ENCODE measurements around the gene TMEM234. TPM values are rescaled to one million over a fixed set of nuclear protein-coding genes. Genes with fewer than 3 reads are reported as not detected.

The TMEM234 gene
- total and polyA plus RNA-seq, 2 of the 8 experiments (the other 6 are each of a cell fraction or from before 2014, with no cell fraction given), result 8.7 to 8.9 TPM

DNA sequence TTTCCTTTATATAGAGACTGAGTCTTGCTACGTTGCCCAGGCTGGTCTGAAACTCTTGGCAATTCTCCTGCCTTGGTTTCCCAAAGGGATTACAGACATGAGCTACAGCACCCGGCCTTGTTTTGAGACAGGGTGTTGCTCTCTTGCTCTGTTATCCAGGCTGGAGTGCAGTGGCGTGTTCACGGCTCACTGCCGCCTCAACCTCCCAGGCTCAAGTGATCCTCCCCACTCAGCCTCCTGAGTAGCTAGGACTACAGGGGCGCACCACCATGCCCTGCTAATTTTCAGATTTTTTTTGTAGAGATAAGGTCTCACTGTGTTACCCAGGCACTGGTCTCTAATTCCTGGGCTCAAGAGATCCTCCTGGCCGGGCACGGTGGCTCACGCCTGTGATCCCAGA lies 43.7 kb upstream of the TMEM234 start:
- Histone ChIP-seq H3K79me2 (ENCODE audit: control insufficient read depth in 1 of 2, insufficient read depth in 2 of 2, low read length in 2 of 2) (no peaks in the 10 kb centered on the region), H2BK12ac (ENCODE audit: low read depth, low read length) (no peak overlapping the region), H3K23ac (ENCODE audit: insufficient read length) (no peak overlapping the region), H4K20me1 (replicated peaks in 1 of 2; ENCODE audit: control insufficient read depth in 1 of 2, insufficient read depth in 2 of 2, low read length in 2 of 2) (no peaks in the 10 kb centered on the region), H2AK5ac (ENCODE audit: low read depth, low read length) (peak overlapping the region; percentile 4; the same call in 1 of the 2 replicates), H2AFZ (ENCODE audit: low read length) (no peak overlapping the region), H2BK120ac (replicated peaks; ENCODE audit: low read depth, low read length) (no peak overlapping the region), H4K5ac (ENCODE audit: insufficient read length, low read depth, low read length) (no peak overlapping the region), H3K14ac (ENCODE audit: insufficient read length) (no peak overlapping the region), H2BK15ac (ENCODE audit: low read length) (no peak overlapping the region), H4K91ac (replicated peaks; ENCODE audit: insufficient read length, low read length) (no peak overlapping the region), H3K4me3 (ENCODE audit: extremely low read depth in 1 of 4, insufficient read depth in 2 of 4, low read depth in 3 of 4, low read length in 4 of 4) (no peak overlapping the region), H3K18ac (ENCODE audit: extremely low read depth, low read length) (no peak overlapping the region), H3K27ac (ENCODE audit: low read depth, low read length) (no peak overlapping the region), H3K4ac (replicated peaks; ENCODE audit: insufficient read length, low read depth, low read length) (no peak overlapping the region), H3K9ac (replicated peaks in 1 of 4; ENCODE audit: extremely low read depth in 1 of 4, low read depth in 3 of 4, low read length in 3 of 4) (no peak overlapping the region), H2BK5ac (ENCODE audit: low read depth, low read length) (no peak overlapping the region), H3K27me3 (replicated peaks in 1 of 4; ENCODE audit: control insufficient read depth in 3 of 4, extremely low read depth in 1 of 4, insufficient read depth in 3 of 4, low read length in 3 of 4) (no peaks in the 10 kb centered on the region), H3K56ac (replicated peaks; ENCODE audit: insufficient read length, low read depth, low read length) (no peak overlapping the region), H3K79me1 (ENCODE audit: low read depth, low read length) (no peaks in the 10 kb centered on the region), H3K4me1 (replicated peaks in 1 of 4; ENCODE audit: control insufficient read depth in 3 of 4, insufficient read depth in 4 of 4, low read length in 3 of 4) (peaks cover 0 to 3% (median 2%) of the 10 kb centered on the region in 4 experiments; a peak in 3 of 7 replicates), H3K36me3 (ENCODE audit: control insufficient read depth in 2 of 4, insufficient read depth in 4 of 4, low read length in 3 of 4) (no peaks in the 10 kb centered on the region), H3K9me3 (ENCODE audit: insufficient read depth in 2 of 2, low read depth in 1 of 2, low read length in 1 of 2) (no peaks in the 10 kb centered on the region), H2BK20ac (ENCODE audit: low read length) (no peak overlapping the region), H3K4me2 (ENCODE audit: insufficient read depth in 1 of 2, low read depth in 2 of 2, low read length in 2 of 2) (no peak overlapping the region), H4K8ac (ENCODE audit: extremely low read depth, insufficient read depth, low read length) (no peak overlapping the region), H3K23me2 (ENCODE audit: low read depth, low read length) (no peaks in the 10 kb centered on the region)
- FAIRE-seq, result no peak
- DNase-seq (ENCODE audit: low read depth in 1 of 2, low spot score in 2 of 2), result no peak
- WGBS, 2 experiments (ENCODE audit: extremely low coverage in 1 of 2, insufficient coverage in 1 of 2, insufficient read length in 1 of 2, insufficient replicate concordance in 2 of 2, low coverage in 1 of 2, low lambda C conversion rate in 2 of 2, missing lambda C conversion rate in 1 of 2), result 82% methylated on average over 9 of the region's 9 CpGs; no CpG with 5 or more reads in 1 of the 2 experiments
- ChIA-PET CTCF (ENCODE audit: partially characterized antibody) (interaction anchor here (0.9 to 1.1 kb wide), 2 partner anchors 9 to 19 kb away, joined by 3 to 5 read pairs; partner anchors contain the start of gene FAM167B), POLR2A (ENCODE audit: partially characterized antibody) (interaction anchor here (0.9 kb wide), 2 partner anchors 10 to 29 kb away, joined by 3 read pairs; no protein-coding TSS in a partner anchor)
- TF ChIP-seq SP1 (IDR thresholded peaks at IDR 0.05; ENCODE audit: low read depth, low read length), result no peak
- TF ChIP-seq EGR1 (IDR thresholded peaks at IDR 0.05; ENCODE audit: borderline replicate concordance, low read depth, low read length), result no peak
- TF ChIP-seq POLR2A (IDR thresholded peaks at IDR 0.05; ENCODE audit: control extremely low read depth in 1 of 2, low read depth in 2 of 2, low read length in 2 of 2), result no peak
- no peak for TF ChIP-seq CBX5 (IDR thresholded peaks at IDR 0.05; ENCODE audit: low read depth, low read length)
- TF ChIP-seq HDAC6 (IDR thresholded peaks at IDR 0.05; ENCODE audit: low read depth, low read length), result no peak
- no peak for TF ChIP-seq CBX8 (IDR thresholded peaks at IDR 0.05; ENCODE audit: borderline replicate concordance, low read depth, low read length)
- no peak for TF ChIP-seq SAP30 (IDR thresholded peaks at IDR 0.05; ENCODE audit: insufficient read depth, insufficient replicate concordance, low read length)
- no peak for TF ChIP-seq GTF2F1 (IDR thresholded peaks at IDR 0.05; ENCODE audit: borderline replicate concordance, low read depth, low read length)
- TF ChIP-seq POLR2AphosphoS5 (IDR thresholded peaks at IDR 0.05; ENCODE audit: low read depth, low read length), result no peak
- TF ChIP-seq GABPA (IDR thresholded peaks at IDR 0.05; ENCODE audit: borderline replicate concordance, insufficient read depth, low read length), result no peak
- TF ChIP-seq, protein P1, sequence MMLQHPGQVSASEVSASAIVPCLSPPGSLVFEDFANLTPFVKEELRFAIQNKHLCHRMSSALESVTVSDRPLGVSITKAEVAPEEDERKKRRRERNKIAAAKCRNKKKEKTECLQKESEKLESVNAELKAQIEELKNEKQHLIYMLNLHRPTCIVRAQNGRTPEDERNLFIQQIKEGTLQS (IDR thresholded peaks at IDR 0.05; ENCODE audit: insufficient read depth, low read depth, low read length), result no peak

Data from H1 (cell line).